GM19023 (cell line): Measurements from ENCODE around the gene PRKCA.

Source experiments
- ATAC-seq: cut with Tn5 transposase; IDR thresholded peaks from one replicate; pipeline ENCODE4 v1.9.1; 2021; ENCODE audit warnings: mild to moderate bottlenecking, moderate library complexity; ENCODE audit not compliant: unreplicated experiment

PRKCA gene

GRCh38 chr17:66779237-66779606 is 476.8 kb downstream of the PRKCA start:
- no peak for ATAC-seq

DNA sequence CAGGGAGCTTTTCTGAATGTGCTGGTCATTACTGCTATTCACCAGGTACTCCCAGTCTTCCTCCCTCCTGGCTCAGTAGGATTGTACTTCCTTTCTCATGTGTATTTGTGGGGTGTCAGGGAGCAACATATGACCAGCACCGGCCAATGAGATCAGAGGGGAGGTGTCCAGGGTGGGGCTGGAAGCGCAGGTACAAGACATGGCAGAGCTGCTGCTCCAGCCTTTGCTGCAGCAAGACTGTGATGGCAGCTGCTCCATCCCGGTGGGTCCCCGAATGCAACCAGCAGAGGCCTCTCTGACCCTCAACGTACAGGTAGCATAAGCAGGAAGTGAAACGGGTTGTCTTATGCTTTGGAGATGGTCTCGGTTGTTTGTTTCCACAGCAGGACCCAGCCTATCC is 478.7 kb downstream of the PRKCA start:
- ATAC-seq: no peak

- no peak for ATAC-seq
Observed at GRCh38 chr17:66782851-66783250, 480.4 kb downstream of the PRKCA start.

DNA sequence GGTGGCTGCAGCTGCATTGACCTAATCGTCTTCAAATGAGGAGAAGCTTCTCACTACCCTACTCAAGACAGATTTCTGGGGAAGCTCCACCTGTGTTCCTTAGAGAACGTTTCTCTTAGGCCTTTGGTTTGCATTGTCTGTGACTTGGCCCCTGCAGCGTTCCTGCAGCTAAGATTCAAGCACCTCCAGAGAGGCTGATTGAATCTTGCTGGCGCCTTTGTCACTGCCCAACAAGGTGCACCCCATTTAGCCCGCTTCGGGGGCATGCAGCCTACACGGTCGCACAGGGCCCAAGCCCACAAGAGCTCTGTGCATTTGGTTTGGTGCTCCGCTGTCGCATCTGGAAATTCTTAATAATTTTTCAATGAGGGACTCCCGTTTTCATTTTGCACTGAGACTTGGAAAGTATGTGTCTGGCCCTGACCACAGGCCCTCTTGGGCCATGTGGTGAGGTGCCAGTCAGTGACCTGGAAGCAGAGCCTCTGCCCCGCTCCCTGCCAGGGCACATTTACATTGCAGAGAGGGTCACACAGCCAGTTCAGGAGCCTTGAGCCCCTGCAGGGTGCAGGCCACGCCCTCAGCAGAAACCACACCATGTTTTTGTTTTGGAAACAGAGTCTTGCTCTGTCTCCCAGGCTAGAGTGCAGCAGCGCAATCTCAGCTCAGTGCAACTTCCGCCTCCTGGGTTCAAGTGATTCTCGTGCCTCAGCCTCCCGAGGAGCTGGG is 481.4 kb downstream of the PRKCA start:
- ATAC-seq: no peak

DNA sequence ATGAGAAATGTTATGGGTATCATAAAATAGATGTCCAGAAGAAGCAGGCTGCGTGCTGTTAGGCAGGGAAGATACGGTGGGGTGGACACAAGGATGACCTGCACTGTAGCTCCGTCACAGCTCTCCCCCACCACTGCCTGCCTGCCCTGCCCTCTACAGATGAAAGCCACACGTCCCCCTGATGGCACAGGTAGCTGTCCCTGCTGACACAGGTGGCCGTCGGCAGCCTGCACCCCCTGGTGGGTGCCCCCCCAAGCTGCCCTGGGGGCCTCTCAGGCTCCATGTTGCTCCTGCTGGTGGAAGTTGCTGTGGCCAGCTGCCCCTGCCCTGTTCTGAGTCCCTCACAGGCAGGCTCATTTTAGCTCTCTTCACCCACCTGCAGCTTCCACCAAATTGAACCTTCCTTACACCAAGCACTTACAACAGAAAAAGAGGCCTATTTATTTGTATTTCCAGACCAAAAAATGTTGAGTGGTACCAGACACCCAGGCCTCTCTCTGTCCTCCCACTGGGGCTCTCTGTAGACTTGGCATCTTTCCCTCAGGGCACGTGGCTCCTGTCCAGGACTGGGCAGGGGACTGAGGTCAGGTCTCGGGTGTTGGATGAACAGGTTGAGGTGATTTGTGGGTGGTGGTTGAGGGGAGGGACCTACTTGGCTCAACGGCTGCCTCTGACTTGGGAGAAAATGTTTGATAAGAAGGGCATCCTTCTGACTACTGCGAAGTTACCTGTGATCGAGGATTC is 482.4 kb downstream of the PRKCA start:
- ATAC-seq: no peak

DNA sequence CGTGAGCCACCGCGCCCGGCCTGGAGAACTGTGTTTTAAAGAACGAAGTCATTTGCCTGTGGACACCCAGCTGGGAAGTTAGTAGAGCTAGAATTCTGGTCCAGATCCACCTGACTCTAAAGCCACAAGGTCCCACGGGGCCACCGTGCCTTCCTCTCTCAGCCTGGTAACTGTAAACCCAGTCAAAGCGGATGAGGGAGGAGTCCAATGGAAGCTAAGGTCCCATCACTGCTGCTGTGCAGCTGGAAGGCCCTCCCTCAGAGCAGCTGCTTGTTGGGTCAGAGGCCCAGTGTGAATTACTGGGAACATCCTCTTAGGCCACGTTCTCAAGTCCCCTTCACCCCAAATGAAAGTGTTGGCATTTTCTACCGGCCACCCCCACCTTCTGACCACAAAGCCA is 483.7 kb downstream of the PRKCA start:
- ATAC-seq: no peak

- no peak for ATAC-seq
Observed at GRCh38 chr17:66787914-66788313, 485.5 kb downstream of the PRKCA start.

- ATAC-seq: no peak
Observed at GRCh38 chr17:66789093-66789492, 486.7 kb downstream of the PRKCA start.

DNA sequence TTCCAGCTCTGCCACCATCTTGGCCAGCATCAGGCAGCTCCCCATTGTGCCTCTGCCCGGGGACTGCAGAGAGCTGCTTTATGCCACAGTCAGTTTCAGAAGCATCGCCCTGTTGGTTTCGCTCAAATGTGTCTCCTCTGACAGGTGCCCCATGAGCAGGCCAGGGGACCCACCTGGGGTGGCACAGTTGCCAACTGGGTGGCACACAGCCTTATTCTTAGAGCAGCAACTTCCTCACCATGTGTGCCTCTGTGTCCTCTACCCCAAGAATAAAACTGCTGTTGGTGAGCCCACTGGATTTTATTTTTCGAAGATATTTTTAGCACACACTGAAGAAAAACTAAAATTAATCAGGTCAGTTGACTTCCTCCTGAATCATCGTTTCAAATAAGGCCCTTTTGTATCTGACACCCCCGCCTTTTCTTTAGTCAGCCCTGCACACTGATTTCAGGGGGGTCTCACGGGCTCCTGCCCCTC is 487.6 kb downstream of the PRKCA start:
- ATAC-seq: no peak

- ATAC-seq: no peak
Observed at GRCh38 chr17:66790501-66791061, 488.2 kb downstream of the PRKCA start.

DNA sequence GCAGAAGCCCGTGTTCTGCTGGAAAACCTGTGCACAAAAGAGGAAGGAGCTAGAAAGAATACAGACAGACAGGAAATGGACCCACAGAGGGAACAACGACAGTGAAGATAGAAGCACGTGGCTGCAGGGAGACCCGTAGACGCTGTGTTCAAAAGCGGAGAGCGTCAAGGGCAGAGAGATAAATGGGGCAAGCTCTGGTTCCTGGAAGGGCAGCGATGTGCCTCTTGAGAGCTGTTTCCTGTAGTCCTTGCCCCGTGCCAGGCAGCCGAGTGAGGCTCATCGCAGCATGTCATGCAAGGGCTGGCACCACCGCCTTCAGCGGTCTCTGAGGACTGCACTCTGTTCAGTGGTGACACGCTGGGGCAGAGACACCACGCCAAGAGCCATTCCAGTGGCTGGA is 488.9 kb downstream of the PRKCA start:
- ATAC-seq: no peak

GRCh38 chr17:66793814-66794213 is 491.4 kb downstream of the PRKCA start:
- ATAC-seq: no peak

DNA sequence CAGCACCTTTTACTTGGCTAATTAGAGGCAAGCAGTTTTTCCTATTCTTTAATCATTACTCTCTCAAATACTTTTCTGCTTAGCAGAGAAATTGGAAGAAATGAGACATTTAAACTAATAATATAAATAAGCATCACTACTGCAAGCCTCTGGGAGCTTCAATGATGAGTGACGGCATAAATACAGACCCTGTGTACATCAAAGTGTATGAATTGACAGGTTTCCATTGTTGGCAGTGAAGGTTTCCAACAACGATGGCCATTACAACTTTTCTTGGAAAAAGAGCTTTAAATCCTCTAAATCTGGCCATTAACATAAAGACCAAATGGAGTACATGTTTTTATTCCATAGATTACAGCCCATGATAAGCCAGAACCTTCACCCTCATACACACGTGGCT is 493.1 kb downstream of the PRKCA start:
- ATAC-seq: no peak

GRCh38 chr17:66799849-66800537 is 497.6 kb downstream of the PRKCA start:
- ATAC-seq: no peak

GRCh38 chr17:66803474-66803951 is 501.1 kb downstream of the PRKCA start:
- ATAC-seq: no peak

DNA sequence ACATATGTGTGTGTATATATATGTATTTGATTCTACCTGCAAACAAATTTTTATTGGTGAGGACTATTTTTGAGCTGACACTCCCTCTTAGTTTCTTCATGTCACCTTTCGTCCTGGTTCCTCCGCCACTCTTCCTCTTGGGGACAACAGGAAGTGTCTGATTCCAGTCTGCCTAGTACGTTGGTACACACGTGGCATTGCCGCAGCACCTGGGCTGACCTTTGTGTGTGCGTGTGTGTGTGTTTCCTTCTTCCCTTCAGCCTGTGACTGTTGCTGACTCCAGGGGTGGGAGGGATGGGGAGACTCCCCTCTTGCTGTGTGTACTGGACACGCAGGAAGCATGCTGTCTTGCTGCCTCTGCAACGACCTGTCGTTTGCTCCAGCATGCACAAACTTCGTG is 503.2 kb downstream of the PRKCA start:
- ATAC-seq: no peak

DNA sequence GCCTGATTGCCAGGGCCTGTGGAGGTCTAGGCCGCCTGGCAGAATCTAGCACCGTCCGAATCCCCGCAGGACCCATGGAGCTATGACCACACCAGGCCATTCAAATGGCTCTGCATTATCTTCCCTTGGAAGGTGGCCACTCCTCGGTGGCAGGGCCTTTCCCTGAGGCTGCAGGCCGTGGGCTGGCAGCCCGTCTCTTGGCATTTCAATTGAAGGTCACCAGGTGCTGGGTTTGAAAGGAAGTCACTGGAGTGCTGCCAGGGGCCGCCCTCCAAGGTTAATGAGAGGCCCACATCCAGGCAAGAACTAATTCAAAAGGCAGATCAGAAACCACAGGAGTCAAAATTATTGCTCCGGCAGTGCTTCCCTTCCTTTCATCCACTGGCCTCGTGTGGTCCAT is 504.8 kb downstream of the PRKCA start:
- ATAC-seq: no peak

DNA sequence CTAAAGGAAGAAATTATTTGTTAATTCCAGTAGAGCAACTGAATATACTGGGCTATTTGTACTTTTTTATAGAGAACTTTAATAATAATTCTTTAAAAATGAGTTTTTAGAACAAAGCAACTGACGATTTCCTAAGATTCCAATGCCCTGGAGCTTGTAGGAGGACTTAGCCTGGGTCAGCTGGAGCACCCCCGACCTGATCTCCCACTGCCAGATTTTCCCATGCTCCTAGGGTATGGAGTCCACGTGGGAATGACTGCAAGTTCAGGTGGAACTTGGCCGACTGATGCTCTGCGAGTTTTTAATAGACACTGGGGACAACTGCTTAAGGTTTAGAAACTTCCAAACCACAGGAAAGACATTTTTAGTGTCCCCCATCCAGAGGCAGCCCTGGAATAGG is 507.0 kb downstream of the PRKCA start:
- no peak for ATAC-seq

DNA sequence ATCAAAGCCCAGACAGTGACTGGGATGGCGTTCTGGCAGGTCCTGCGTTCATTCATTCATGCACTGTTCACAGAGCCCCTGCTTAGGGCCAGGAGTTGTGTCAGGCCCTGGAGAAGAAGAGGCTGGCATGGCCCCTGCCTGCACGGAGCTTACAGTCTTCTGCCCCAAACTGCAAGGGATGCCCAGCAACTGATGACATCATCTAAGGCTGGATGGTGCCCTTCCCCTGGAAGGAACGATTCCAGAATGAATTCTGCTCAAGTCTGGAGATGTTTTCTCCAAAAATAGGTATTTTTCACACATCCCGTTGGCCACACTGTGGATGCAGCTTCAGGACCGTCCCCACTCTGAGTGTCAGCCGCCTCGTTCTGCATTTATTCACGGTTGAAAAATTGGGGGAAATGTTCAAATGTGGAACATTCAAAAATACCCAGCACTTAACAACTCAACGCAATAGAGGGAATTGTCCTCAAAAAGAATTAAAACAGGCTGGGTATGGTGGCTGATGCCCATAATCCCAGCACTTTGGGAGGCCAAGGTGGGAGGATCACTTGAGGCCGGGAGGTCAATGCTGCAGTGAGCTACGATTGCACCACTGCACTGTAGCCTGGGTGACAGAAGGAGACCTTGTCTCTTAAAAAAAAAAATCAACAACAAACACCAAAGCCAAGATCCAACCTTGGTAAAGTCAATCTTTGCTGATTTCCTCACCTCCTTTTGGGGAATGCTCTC is 508.7 kb downstream of the PRKCA start:
- no peak for ATAC-seq

GRCh38 chr17:66811683-66812054 is 509.3 kb downstream of the PRKCA start:
- ATAC-seq: no peak

GRCh38 chr17:66812571-66812970 is 510.2 kb downstream of the PRKCA start:
- ATAC-seq: no peak
